ENCODE results near the gene OSCP1. TPM values are rescaled to one million over a fixed set of nuclear protein-coding genes. Genes with fewer than 3 reads are reported as not detected.

The OSCP1 gene
- total RNA-seq, 2 donors from 2014 or later = 2.8 to 3.7 TPM

DNA sequence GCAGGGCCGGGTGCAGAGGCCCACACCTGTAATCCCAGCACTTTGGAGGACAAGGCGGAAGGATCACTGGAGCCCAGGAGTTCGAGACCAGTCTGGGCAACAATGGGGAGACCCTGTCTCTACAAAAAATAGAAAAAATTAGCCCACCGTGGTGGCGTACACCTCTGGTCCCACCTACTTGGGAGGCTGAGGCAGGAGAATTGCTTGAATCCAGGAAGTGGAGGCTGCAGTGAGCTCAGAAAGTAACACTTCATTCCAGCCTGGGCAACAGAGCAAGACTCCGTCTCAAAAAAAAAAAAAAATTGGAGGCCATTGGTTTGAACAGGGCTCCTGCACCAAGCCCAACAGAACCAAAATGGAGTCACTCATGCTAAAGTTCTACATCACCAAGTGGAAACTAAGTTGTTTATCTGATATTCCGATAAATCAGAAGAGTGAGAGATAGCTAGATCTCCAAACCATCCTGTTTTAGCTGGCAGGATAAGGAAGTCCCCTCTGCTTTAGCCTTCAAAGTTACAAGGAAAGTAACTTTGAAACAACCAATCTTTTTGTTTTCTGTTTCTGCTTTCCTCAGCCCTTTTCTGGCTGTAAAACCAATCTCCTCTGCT lies 51.8 kb downstream of the OSCP1 start:
- DNase-seq = no peak
- H3K4me3 ChIP-seq = peak overlapping the region; percentile 83
- H3K36me3 ChIP-seq = peaks cover 3% of the 10 kb centered on the region
- intact Hi-C loops (cut with DNase I) = no loop called here
- no peaks in the 10 kb centered on the region for H3K9me3 ChIP-seq
- TF ChIP-seq, protein P1, sequence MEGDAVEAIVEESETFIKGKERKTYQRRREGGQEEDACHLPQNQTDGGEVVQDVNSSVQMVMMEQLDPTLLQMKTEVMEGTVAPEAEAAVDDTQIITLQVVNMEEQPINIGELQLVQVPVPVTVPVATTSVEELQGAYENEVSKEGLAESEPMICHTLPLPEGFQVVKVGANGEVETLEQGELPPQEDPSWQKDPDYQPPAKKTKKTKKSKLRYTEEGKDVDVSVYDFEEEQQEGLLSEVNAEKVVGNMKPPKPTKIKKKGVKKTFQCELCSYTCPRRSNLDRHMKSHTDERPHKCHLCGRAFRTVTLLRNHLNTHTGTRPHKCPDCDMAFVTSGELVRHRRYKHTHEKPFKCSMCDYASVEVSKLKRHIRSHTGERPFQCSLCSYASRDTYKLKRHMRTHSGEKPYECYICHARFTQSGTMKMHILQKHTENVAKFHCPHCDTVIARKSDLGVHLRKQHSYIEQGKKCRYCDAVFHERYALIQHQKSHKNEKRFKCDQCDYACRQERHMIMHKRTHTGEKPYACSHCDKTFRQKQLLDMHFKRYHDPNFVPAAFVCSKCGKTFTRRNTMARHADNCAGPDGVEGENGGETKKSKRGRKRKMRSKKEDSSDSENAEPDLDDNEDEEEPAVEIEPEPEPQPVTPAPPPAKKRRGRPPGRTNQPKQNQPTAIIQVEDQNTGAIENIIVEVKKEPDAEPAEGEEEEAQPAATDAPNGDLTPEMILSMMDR (IDR thresholded peaks at IDR 0.05) = no peak
- no peak overlapping the region for H3K27ac ChIP-seq
- no peaks in the 10 kb centered on the region for H3K27me3 ChIP-seq
- no peak overlapping the region for H3K9ac ChIP-seq (ENCODE audit: low read depth in 2 of 2, low read length in 2 of 2)
- no peaks in the 10 kb centered on the region for H3K4me1 ChIP-seq

DNA sequence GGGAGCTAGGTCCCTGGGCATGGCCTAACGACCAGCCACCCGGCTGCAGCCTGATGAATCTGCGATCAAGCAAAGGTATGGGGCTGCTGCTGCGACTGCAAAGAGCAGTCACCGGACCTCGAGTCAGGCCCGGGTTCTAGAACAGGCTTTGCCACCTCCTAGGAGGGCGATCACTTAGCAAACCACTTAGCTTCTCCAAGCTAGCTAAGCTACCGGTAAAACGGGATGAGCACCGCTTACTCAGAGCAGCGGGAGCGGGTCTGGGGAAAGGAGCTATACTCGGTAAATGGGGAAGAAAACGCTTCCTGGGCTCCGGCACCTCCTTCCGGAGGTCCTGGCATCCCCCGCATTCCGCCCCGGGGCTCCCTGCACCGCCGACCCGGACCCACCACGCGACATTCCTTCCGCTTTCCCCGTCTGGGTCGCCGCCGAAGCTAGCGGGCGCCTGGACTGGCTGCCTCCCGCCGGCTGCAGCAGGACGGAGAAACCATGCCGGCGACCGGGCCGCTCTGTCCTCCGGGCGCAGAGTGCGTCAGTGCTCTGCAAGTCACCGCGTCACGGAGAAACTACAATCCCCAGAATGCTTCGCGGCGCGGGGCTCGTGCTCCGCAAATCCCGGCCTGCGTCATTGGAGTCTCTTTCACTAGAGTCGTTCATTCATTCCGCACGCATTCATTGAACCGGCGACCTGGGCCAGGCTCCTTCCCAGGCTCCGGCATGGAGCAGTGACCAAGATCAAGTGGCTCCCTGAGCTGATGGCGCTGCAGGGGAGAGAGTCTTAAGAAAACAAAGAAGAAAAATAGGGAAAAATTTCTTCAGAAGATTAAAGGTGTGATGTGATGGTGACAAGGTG lies 52.6 kb downstream of the OSCP1 start, which contains the start of gene LSM10:
Gene LSM10, minus strand, starts transcription at position 531 of the 853 bp plus-strand sequence. CDS start 3,779 bp downstream, outside the sequence.
- Histone ChIP-seq H3K9ac (ENCODE audit: low read depth in 2 of 2, low read length in 2 of 2) (peak within 1 kb of the TSS; percentile 84 to 86), H3K4me1 (no peaks in the 10 kb centered on the region), H3K9me3 (no peaks in the 10 kb centered on the region), H3K4me3 (peak within 1 kb of the TSS; percentile 83), H3K27ac (peak within 1 kb of the TSS; percentile 82), H3K27me3 (no peaks in the 10 kb centered on the region), H3K36me3 (peaks cover 10% of the 10 kb centered on the region)
- peak; percentile 97 for DNase-seq
- intact Hi-C loops (cut with DNase I) = no loop called here
- TF ChIP-seq, protein P1 (IDR thresholded peaks at IDR 0.05) = no peak

DNA sequence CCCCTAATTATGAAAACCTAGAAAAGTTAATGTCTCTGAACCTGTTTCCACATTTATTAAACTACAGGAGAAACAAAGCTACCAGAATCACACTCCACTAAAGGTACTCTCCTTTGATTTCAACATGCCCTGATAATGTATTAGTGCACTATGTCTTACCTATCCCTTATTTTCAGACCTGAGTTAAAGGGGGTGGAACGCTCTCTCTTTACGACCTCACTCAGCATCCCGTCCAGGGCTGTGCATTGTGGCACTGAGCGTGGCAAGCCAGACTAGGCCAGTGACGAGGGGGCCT lies 53.2 kb downstream of the OSCP1 start:
- H3K36me3 ChIP-seq = peaks cover 10% of the 10 kb centered on the region
- H3K27ac ChIP-seq = peak overlapping the region; percentile 82
- no peak for DNase-seq
- TF ChIP-seq, protein P1 (IDR thresholded peaks at IDR 0.05) = no peak
- H3K9me3 ChIP-seq = no peaks in the 10 kb centered on the region
- intact Hi-C loops (cut with DNase I) = no loop called here
- no peaks in the 10 kb centered on the region for H3K4me1 ChIP-seq
- peak overlapping the region; percentile 83 for H3K4me3 ChIP-seq
- peak overlapping the region; percentile 84 to 86 for H3K9ac ChIP-seq (ENCODE audit: low read depth in 2 of 2, low read length in 2 of 2)
- no peaks in the 10 kb centered on the region for H3K27me3 ChIP-seq

DNA sequence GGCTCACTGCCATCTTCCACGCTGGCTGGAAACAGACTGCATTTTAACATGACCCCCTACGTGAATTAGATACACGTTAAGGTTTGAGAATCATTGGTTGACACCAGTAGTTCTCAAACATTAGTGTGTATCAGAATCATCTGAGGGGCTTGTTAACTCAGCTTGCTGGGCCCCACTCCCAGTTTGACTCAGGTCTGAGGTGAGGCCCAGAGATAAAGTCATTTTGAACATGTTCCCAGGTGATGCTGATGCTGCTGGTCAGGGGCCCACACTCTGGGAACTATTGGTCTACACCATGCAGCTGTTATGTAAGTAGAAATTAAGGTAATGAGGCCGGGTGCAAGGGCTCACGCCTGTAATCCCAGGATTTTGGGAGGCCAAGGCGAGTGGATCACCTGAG lies 53.9 kb downstream of the OSCP1 start:
- Histone ChIP-seq H3K9me3 (no peaks in the 10 kb centered on the region), H3K27me3 (no peaks in the 10 kb centered on the region), H3K4me1 (no peaks in the 10 kb centered on the region), H3K36me3 (peaks cover 10% of the 10 kb centered on the region), H3K27ac (no peak overlapping the region), H3K4me3 (no peak overlapping the region), H3K9ac (ENCODE audit: low read depth in 2 of 2, low read length in 2 of 2) (no peak overlapping the region)
- intact Hi-C loops (cut with DNase I) = no loop called here
- no peak for DNase-seq
- TF ChIP-seq, protein P1 (IDR thresholded peaks at IDR 0.05) = no peak

DNA sequence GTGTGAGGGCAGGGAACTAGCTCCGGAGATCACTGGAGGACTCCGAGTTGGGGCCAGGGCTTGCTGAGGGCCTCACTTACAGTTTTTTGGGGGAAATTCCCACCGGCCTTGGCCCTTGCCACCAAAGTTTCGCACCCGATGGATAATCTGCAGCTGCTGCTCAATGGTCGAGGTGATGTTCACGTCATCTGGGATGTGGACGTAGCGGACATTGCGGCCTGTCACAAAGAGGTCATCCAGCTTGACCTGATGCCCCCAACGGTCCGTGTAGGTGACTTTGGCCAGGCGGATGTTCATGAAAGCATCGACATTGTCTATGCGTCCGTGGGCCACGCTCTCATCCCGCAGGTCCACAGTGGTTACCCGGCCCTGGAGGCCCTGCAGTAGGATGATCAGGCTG lies 56.6 kb downstream of the OSCP1 start:
- Histone ChIP-seq H3K36me3 (peaks cover 10% of the 10 kb centered on the region), H3K9me3 (no peaks in the 10 kb centered on the region), H3K27ac (no peak overlapping the region), H3K27me3 (no peaks in the 10 kb centered on the region), H3K4me1 (no peaks in the 10 kb centered on the region), H3K4me3 (no peak overlapping the region), H3K9ac (ENCODE audit: low read depth in 2 of 2, low read length in 2 of 2) (no peak overlapping the region)
- no peak for DNase-seq
- intact Hi-C loops (cut with DNase I) = no loop called here
- TF ChIP-seq, protein P1 (IDR thresholded peaks at IDR 0.05) = no peak
